ENCODE data around the gene NOP16.
A peak's percentile ranks its signal among the peaks of the same experiment; 100 is the strongest.

Gene NOP16

DNA sequence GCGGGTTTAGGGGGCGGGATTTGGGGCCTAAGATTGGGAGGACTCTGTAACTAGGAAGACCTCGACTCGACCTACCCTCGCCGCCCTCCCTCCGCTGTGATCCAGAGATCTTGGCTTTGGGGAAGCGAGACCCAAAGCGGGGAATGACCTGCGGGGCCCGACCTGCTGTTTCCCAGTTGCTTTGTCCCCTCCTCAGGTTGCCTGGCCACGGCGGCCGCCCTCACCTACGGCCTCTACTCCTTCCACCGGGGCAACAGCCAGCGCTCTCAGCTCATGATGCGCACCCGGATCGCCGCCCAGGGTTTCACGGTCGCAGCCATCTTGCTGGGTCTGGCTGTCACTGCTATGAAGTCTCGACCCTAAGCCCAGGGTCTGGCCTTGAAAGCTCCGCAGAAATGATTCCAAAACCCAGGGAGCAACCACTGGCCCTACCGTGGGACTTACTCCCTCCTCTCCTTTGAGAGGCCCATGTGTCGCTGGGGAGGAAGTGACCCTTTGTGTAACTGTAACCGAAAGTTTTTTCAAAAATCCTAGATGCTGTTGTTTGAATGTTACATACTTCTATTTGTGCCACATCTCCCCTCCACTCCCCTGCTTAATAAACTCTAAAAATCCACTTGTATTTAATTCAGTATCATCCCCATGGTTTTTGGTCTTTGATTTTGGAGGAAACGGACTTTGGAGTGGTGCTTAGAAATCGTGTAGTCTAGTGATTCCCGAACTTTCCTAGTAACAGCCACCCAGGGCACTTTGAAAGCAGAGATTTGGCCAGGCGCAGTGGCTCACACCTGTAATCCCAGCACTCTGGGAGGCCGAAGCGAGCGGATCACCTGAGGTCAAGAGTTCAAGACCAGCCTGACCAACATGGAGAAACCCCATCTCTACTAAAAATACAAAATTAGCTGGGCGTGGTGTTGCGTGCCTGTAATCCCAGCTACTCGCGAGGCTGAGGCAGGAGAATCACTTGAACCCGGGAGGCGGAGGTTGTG lies 1.0 kb upstream of the NOP16 start:
- DNase-seq (ENCODE audit: low read depth): no peak
- H3K4me3 ChIP-seq (ENCODE audit: low read depth, low read length): peak overlapping the region; percentile 95
- TF ChIP-seq, protein P1, sequence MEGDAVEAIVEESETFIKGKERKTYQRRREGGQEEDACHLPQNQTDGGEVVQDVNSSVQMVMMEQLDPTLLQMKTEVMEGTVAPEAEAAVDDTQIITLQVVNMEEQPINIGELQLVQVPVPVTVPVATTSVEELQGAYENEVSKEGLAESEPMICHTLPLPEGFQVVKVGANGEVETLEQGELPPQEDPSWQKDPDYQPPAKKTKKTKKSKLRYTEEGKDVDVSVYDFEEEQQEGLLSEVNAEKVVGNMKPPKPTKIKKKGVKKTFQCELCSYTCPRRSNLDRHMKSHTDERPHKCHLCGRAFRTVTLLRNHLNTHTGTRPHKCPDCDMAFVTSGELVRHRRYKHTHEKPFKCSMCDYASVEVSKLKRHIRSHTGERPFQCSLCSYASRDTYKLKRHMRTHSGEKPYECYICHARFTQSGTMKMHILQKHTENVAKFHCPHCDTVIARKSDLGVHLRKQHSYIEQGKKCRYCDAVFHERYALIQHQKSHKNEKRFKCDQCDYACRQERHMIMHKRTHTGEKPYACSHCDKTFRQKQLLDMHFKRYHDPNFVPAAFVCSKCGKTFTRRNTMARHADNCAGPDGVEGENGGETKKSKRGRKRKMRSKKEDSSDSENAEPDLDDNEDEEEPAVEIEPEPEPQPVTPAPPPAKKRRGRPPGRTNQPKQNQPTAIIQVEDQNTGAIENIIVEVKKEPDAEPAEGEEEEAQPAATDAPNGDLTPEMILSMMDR (IDR thresholded peaks at IDR 0.05; ENCODE audit: low read depth, low read length, missing control alignments): no peak
- in situ Hi-C loops (cut with HindIII; ENCODE audit: low sequenced_read_pairs): no loop called here

DNA sequence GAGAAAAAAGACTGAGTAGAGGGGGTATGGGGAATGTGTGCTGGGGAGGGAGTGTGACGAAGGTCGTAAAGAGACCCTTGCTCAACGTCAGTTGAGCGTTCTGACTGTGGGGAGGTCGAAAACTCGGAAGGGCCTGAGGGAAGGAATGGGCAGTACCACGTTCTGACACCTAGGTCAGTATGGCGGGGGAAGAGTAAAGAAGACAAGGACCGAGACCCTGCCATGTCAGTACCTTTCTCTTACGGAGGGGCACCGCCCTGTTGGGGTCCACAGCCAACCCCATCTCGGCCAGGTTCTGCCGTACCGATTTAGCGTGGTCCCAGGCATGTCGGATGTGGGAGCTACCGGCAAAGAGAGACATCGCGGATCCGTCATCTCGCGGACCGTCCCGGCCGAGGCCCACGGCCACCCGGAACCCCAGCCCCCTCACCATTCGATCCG lies 375 bp downstream of the NOP16 start:
- no peak for DNase-seq (ENCODE audit: low read depth)
- in situ Hi-C loops (cut with HindIII; ENCODE audit: low sequenced_read_pairs): no loop called here
- TF ChIP-seq, protein P1 (IDR thresholded peaks at IDR 0.05; ENCODE audit: low read depth, low read length, missing control alignments): no peak

DNA sequence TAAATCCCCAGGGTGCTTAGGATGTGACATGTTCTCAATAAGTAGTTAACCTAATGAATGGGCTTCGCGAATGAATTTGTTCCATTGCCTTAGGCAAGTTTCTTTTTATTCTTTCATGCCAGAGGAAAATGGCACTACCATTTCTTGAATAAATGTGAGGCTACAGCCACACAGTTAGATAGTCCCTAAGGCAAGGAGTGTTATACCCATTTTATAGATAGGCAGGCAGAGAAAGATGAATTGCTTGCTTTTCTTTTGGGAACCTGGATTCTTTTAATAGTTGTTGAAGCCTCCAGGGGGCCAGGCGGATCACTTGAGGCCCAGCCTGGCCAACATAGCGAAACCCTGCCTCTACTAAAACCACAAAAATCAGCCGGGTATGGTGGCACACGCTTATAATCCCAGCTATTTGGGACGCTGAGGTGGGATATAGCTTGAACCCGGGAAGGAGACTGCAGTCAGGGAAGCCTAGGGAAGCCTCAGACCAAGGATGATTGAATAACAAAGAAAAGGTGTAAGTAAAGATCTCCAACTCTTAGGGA lies 943 bp downstream of the NOP16 start:
- TF ChIP-seq, protein P1 (IDR thresholded peaks at IDR 0.05; ENCODE audit: low read depth, low read length, missing control alignments): no peak
- DNase-seq (ENCODE audit: low read depth): no peak
- in situ Hi-C loops (cut with HindIII; ENCODE audit: low sequenced_read_pairs): no loop called here

More for the DNA sequence above, 375 bp downstream of the NOP16 start:
- H3K4me3 ChIP-seq (ENCODE audit: low read depth, low read length): peak overlapping the region; percentile 95

DNA sequence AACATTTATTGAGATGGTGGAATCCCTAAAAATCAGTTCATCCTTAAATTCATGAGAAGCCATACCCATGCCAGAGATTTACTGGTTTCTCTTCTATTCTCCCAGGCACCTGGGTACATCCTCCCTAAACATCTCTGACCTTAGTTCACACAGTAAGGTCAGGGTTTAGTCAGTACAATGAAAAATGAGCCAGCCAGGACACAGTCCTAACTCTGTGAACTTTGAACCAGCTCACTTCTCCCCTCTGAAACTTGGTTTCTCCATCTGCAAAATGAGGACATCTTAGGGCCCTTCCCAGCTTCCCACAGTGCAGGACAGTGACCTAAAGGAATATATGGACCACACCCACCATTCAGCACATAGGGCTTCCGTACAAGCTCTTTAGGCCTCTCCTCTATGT lies 1.9 kb downstream of the NOP16 start:
- in situ Hi-C loops (cut with HindIII; ENCODE audit: low sequenced_read_pairs): no loop called here
- no peak for DNase-seq (ENCODE audit: low read depth)

More for the DNA sequence above, 943 bp downstream of the NOP16 start:
- H3K4me3 ChIP-seq (ENCODE audit: low read depth, low read length): peak overlapping the region; percentile 95

DNA sequence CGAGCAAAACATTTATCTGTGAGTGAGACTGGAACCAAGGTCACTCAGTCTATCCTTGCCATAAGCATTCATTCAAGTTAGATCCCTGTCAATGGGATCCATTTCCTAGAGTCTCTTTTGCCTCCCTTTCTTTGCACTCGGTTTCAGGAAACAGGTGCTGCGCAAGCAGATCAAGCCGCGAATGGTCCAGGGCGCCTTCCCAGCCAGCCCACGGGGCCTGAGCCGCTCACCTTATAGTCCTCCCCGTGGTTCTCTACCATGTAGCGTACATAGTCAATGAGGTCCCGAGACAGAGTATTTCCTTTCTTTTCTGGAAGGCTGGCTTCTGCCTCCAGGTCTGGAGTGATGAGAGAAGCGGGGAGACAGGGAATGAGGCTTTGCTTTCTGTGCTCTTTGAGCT lies 3.4 kb downstream of the NOP16 start:
- TF ChIP-seq, protein P1 (IDR thresholded peaks at IDR 0.05; ENCODE audit: low read depth, low read length, missing control alignments): no peak
- H3K4me3 ChIP-seq (ENCODE audit: low read depth, low read length): no peak overlapping the region
- in situ Hi-C loops (cut with HindIII; ENCODE audit: low sequenced_read_pairs): no loop called here
- DNase-seq (ENCODE audit: low read depth): no peak

More for the DNA sequence above, 1.9 kb downstream of the NOP16 start:
- TF ChIP-seq, protein P1 (IDR thresholded peaks at IDR 0.05; ENCODE audit: low read depth, low read length, missing control alignments): no peak
- no peak overlapping the region for H3K4me3 ChIP-seq (ENCODE audit: low read depth, low read length)

DNA sequence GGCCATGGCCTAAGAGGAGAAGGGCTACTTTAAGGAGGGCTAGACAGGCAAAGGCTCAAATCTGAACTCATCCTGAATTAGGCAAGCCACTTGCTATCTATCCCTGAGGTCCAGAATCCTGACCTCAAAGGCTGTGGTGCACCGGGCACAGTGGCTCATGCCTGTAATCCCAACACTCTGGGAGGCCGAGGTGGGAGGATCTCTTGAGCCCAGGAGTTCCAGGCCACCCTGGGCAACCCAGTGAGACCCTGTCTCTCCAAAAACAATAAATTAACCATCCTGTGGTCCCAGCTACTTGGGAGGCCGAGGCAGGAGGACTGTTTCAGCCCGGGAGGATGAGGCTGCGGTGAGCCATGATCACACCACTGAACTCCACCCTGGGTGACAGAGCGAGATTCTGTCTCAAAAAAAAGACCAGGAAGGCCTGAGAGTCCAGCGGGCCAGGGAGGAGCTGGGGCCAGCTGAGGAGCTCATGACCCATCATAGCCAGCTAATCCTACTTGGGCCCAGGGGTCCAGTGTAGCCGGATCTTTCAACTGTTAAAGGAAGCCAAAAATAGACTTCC lies 4.0 kb downstream of the NOP16 start:
- TF ChIP-seq, protein P1 (IDR thresholded peaks at IDR 0.05; ENCODE audit: low read depth, low read length, missing control alignments): no peak
- in situ Hi-C loops (cut with HindIII; ENCODE audit: low sequenced_read_pairs): no loop called here
- no peak overlapping the region for H3K4me3 ChIP-seq (ENCODE audit: low read depth, low read length)
- no peak for DNase-seq (ENCODE audit: low read depth)
